Neural cell (in vitro differentiated cells): ENCODE measurements around the gene AZI2.

Experiments used
- EZH2 ChIP-seq: fragments of 200-600, 300-800 bp; shearing (Covaris generic), sonication (generic); IDR thresholded peaks from 2 replicates; pipeline ENCODE4 v1.6.1; 2014; ENCODE audit warnings: antibody characterized with exemption, low read length, borderline replicate concordance, mild to moderate bottlenecking; ENCODE audit not compliant: insufficient read depth, poor library complexity, severe bottlenecking
- TAF1 ChIP-seq: IDR thresholded peaks from 2 replicates; pipeline ENCODE4 v1.6.1; 2012; ENCODE audit warnings: low read depth
- TF ChIP-seq, protein P1 (sequence below): fragments of 450-650 bp; IDR thresholded peaks from 2 replicates; pipeline ENCODE4 v1.5.1; 2014; ENCODE audit warnings: antibody characterized with exemption, mild to moderate bottlenecking, moderate library complexity; ENCODE audit not compliant: poor library complexity, severe bottlenecking
- TF ChIP-seq, protein P2 (sequence below): IDR thresholded peaks from 2 replicates; pipeline ENCODE4 v1.6.1; 2012; ENCODE audit warnings: borderline replicate concordance

DNA sequence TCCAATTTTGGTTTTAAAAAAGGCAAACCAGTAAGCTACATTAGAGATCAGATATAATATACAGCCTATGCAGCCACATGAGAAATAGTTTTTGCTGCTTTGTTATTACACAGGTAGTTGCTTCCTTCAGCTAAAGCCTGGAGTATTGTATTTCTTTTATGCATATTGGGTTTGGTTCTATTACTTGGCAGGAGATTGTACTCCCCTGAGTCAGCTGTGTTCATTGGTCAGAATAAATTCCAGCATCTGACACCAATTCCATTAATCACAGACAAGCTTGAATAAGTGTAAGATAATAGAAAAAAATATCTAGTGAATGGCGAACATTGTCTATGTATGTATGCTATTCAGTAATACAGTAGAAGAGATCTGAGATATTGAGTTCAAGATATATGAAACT lies 26.2 kb downstream of the AZI2 start:
- TF ChIP-seq, protein P1, sequence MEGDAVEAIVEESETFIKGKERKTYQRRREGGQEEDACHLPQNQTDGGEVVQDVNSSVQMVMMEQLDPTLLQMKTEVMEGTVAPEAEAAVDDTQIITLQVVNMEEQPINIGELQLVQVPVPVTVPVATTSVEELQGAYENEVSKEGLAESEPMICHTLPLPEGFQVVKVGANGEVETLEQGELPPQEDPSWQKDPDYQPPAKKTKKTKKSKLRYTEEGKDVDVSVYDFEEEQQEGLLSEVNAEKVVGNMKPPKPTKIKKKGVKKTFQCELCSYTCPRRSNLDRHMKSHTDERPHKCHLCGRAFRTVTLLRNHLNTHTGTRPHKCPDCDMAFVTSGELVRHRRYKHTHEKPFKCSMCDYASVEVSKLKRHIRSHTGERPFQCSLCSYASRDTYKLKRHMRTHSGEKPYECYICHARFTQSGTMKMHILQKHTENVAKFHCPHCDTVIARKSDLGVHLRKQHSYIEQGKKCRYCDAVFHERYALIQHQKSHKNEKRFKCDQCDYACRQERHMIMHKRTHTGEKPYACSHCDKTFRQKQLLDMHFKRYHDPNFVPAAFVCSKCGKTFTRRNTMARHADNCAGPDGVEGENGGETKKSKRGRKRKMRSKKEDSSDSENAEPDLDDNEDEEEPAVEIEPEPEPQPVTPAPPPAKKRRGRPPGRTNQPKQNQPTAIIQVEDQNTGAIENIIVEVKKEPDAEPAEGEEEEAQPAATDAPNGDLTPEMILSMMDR, result no peak
- no peak for TF ChIP-seq TAF1
- TF ChIP-seq EZH2, result no peak
- TF ChIP-seq, protein P2, sequence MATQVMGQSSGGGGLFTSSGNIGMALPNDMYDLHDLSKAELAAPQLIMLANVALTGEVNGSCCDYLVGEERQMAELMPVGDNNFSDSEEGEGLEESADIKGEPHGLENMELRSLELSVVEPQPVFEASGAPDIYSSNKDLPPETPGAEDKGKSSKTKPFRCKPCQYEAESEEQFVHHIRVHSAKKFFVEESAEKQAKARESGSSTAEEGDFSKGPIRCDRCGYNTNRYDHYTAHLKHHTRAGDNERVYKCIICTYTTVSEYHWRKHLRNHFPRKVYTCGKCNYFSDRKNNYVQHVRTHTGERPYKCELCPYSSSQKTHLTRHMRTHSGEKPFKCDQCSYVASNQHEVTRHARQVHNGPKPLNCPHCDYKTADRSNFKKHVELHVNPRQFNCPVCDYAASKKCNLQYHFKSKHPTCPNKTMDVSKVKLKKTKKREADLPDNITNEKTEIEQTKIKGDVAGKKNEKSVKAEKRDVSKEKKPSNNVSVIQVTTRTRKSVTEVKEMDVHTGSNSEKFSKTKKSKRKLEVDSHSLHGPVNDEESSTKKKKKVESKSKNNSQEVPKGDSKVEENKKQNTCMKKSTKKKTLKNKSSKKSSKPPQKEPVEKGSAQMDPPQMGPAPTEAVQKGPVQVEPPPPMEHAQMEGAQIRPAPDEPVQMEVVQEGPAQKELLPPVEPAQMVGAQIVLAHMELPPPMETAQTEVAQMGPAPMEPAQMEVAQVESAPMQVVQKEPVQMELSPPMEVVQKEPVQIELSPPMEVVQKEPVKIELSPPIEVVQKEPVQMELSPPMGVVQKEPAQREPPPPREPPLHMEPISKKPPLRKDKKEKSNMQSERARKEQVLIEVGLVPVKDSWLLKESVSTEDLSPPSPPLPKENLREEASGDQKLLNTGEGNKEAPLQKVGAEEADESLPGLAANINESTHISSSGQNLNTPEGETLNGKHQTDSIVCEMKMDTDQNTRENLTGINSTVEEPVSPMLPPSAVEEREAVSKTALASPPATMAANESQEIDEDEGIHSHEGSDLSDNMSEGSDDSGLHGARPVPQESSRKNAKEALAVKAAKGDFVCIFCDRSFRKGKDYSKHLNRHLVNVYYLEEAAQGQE, result no peak
